GM13977 (cell line): ENCODE data around the gene ZNF536.

Source experiments
- DNase-seq: peaks from one replicate; pipeline ENCODE4 v3.0.0; 2012; ENCODE audit warnings: low spot score
- CTCF ChIP-seq: IDR thresholded peaks from 2 replicates; pipeline ENCODE4 v1.5.1; 2012; ENCODE audit warnings: mild to moderate bottlenecking, control low read depth; ENCODE audit not compliant: insufficient read depth; ENCODE audit errors: extremely low read depth, missing control alignments
- in situ Hi-C: fragments of 300-500 bp; cut with MboI; formaldehyde crosslinking; loops from one replicate; pipeline ENCODE4 v1.12.0; 2022; ENCODE audit warnings: low sequenced_read_pairs, low pct_unique_long_range_greater_than_20kb, mixed read lengths, inconsistent platforms; ENCODE audit not compliant: unreplicated experiment

ZNF536 gene

GRCh38 chr19:30401956-30402355 lies 29.8 kb downstream of the ZNF536 start:
- no peak for DNase-seq

DNA sequence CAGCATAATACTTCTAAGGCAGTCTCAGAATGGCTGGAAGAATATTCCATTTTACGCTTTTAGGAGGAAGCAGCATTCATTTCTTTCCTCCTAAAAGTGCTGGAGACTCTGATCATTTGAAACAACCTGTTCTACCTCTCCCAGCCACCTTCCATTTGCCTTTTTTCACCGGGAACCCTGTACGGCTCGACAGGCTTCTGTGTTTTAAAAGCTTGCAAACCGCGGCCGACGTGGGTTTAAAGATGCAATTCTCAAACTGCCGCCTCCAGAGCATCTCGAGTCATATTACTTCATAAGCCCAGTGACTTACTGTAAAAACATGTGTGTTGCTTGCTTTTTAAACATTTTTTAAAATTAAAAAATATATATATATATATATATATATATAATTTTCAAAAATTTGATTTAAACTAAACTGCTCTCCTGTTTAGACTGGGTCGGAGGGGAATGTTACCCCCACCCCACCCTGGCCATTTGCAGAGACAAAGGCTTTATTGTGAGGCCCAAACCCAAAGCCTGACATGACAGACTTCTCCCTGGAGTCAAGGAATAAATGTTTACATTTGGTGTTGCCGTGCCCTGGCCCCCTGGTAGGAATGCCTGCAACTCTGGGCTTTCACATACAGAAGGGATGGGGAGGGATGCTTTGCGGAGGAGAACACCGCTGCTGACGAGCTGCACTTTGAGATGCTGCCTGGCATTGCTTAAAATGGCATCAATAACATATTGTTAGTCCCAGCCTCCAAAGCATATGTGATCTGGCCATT lies 30.4 kb downstream of the ZNF536 start:
- no peak for TF ChIP-seq CTCF
- in situ Hi-C loops, result no loop called here
- no peak for DNase-seq

More at GRCh38 chr19:30401956-30402355, 29.8 kb downstream of the ZNF536 start:
- no peak for TF ChIP-seq CTCF
- in situ Hi-C loops, result no loop called here

DNA sequence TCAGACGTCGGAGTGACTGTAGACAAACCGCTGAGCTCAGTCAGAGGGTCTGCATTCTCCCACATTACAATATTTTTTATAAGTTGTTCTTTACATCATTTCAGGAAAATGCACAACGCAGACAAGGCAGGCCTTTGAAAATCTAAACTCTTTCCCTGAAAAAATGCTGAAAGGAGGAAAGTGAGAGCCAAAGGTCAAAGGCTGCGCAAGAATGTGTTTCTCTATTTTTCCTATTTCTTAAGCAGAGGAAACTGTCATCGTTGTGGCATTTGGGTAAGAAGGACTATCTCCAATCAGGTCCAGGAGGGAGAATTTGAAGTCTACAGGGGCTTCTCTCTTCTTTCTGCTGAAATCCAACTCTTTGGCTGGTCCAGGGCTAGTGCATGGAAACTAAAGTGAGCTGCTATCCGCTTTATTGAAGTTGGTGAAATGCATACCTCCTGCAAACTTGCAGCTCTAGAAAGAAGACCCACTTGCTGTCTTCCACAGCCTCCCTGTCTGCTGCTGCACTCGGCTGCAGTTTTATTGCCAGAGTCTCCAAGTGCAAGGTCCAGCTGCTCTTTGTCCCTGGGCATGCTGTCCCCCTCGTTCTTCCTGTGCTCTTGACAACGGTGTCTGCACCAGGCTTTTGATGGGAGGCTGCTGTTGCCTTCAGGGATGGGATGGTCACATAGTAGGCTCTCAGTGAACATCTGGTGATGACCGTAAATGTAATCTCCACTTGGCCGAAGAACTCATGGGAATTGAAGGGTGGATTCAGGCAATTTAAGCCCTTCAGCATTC lies 31.2 kb downstream of the ZNF536 start:
- TF ChIP-seq CTCF, result no peak
- DNase-seq, result no peak
- in situ Hi-C loops, result no loop called here

- in situ Hi-C loops, result no loop called here
- peak; percentile 33 for TF ChIP-seq CTCF
- peak; percentile 32 for DNase-seq
Observed at GRCh38 chr19:30406220-30407067, 34.3 kb downstream of the ZNF536 start.

- no peak for TF ChIP-seq CTCF
- in situ Hi-C loops, result no loop called here
- no peak for DNase-seq
Observed at GRCh38 chr19:30407068-30407709, 35.0 kb downstream of the ZNF536 start.

GRCh38 chr19:30408734-30409301 lies 36.6 kb downstream of the ZNF536 start:
- in situ Hi-C loops, result no loop called here
- no peak for TF ChIP-seq CTCF
- DNase-seq, result no peak
